Measurements from ENCODE around the gene USP7.
"Not testable (repeated sequence)": the region's sequence is repeated elsewhere in the genome, so short reads cannot be mapped to it uniquely, and the experiment has no call there.

USP7 gene

GRCh38 chr16:8971416-8971815 lies 7.7 kb upstream of the USP7 start:
- DNase-seq, result no peak

DNA sequence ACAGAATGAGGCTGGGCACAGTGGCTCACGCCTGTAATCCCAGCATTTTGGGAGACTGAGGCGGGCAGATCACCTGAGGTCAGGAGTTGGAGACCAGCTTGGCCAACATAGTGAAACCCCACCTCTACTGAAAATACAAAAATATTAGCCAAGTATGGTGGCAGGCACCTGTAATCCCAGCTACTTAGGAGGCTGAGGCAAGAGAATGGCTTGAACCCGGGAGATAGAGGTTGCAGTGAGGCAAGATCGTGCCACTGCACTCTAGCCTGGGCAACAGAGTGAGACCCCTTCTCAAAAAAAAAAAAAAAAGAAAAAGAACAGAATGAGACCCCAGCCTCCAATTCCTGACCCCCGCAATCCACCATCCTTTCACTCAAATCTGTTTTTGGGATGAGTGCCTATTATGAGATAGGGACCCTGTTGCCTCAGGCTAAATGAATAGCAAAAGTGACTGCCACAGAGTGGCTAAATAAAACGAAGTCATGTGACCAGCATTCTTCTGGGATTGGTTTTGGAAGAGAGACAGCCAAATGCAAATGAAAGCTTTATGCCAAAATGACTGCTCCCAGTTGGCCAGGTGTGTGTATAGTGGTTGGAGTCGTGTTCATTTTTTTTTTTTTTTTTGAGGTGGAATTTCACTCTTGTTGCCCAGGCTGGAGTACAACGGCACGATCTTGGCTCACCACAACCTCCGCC lies 5.6 kb upstream of the USP7 start:
- not testable (repeated sequence) for DNase-seq

GRCh38 chr16:8968054-8968453 lies 4.3 kb upstream of the USP7 start:
- DNase-seq, result not testable (repeated sequence)

- peak in 1 of 2 donors; percentile 36 for DNase-seq
These were observed 3.6 kb upstream of the USP7 start for GRCh38 chr16:8967132-8967821.

DNA sequence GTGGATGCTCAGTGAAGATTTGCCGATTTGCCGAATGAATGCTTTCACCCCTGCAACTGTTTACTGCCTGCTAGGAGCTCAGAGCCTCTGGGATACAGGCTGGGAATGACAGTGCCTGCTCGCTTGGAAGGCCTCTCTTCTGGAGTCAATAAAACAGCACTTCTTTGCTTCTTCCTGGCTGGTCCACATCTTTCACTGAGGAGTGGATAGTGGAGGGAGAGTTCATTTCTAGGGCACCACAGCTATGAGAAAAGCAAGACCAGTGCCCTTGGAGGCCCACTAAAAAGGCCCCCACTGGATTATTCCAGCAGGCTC lies 3.1 kb upstream of the USP7 start:
- DNase-seq, result no peak

- no peak for DNase-seq
These were observed 756 bp upstream of the USP7 start for GRCh38 chr16:8964462-8964861.

DNA sequence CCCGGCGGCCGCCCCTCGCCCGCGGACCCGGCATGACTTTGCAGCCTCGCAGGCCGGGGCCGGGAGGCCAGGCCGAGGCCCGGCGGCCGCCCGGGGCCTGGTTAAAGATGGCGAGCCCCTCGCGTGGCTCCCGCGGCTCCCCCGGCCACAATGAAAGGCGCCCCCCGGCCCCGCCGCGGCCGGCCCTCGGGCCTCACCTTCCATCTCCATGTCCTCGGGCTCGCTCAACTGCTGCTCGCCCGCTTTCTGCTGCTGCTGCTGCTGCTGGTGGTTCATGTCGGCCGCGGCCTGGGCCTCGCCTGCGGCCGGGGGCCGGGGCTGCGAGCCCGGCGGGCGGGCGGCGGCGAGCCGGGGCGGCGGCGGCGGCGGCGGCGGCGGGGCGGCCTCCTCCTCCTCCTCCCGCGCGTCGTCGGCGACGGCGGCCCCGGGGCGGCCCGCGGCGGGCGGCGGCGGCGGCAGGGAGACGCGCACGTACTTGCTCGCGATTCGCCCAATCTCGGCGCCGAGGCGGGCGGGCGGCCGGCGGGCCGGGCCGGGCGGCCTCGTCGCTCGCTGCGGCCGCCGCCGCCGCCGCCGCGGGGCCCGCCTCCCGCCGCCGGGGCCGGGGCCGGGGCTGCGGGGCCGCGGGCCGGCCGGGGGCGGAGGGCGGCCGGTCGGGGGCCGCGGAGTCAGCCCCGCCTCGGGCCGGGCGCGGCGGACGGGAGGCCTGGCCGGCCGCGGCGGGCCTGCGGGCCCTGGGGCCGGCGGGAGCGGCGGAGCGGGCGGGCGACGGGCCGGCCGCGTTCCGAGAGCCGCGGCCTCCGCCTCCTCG lies 491 bp downstream of the USP7 start:
- no peak for DNase-seq

- peak; percentile 63 to 75 for DNase-seq
These were observed 1.2 kb downstream of the USP7 start for GRCh38 chr16:8962393-8963009.

- no peak for DNase-seq
These were observed 1.8 kb downstream of the USP7 start for GRCh38 chr16:8961811-8962390.

DNA sequence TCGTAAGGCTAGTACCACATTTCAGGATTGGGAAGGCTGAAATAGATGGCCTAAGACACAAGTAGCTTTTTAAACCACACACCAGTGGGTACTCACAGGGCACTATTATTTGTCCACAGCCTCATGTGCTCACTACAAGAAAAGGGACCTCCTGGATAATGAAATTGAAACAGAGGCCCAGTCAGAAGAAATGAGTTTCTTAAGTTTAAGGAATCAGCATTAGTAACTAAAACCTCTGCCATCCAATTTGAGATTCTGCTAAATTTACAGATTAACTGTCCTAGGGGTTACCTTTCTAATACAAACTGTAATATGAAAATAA lies 3.0 kb downstream of the USP7 start:
- DNase-seq, result no peak

DNA sequence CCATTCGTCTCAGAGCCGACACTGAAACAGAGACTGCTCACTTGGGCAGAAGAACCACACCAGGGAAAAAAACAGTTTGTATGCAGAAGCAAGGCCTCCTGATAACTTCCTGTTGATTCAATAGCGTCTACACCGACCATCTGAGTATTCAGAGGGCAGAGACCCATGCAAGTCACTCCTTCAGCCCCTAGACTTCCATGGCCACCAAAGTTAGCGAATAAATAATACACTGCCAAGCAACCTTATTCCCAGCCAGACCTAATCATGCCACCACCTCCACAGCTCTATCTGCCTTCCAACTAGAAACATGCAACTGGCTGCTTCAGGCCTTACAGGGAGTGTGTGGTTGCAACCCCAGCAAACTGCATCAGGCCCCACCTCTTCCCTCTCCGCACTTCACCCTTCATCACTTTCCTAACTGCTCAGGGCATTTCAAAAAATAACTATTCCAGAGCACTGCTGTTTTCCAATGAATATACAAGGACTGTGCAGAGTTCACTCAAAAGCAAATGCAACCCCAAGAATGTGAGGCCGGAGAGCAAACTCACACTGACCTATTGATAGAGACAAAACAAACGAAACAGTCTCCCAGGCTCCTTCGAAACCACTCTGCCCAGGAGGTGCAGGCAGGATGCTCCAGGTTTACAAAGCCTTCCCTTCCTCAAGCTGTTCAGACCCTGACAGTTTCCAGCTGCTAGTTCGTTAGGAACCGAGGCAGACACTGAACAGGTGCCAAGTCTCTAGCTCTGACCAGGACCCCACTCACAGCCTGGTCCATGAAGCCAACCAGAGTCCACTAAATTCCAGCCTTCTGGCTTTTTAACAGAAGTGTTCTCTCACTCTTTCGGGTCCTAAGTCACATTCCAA lies 3.6 kb downstream of the USP7 start:
- peak in 1 of 2 donors; percentile 12 for DNase-seq

DNA sequence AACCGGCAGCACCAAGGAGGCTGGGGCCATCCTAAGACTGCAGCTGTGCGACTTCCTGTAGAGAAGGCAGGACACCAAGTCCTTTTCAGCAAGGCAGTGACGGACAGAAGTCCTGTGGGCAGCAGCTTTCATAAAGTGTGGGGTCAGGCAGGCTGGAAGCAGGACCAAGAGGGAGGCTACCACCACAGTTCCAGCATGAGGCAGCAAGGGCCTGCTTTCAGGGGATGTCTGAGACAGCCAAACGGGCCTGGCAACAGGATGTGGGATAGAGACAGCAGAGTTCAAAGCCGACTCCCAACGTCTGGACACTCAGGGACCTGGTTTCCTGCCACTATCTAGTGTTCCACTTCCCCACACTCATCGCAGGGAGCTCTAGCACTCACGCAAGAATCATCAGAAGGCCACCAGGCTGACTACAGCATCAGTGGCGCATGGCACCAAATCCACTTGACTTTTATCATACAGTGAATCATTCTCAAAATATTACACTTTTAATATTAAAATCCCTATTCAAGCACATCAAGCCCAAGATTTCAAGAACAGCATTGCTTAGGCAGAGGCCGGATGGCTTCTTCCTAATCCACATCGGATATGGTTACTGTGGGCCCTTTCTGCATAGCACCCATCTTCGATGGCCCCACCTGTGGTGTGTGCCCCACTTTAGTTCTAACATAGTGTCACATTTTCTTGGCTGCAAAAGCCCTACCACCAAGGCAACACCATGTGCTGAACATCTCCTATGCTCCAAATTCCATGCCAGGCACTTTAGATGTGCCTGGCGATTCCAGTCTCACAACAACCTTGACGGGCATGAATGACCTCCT lies 5.2 kb downstream of the USP7 start:
- peak; percentile 21 to 34 for DNase-seq

DNA sequence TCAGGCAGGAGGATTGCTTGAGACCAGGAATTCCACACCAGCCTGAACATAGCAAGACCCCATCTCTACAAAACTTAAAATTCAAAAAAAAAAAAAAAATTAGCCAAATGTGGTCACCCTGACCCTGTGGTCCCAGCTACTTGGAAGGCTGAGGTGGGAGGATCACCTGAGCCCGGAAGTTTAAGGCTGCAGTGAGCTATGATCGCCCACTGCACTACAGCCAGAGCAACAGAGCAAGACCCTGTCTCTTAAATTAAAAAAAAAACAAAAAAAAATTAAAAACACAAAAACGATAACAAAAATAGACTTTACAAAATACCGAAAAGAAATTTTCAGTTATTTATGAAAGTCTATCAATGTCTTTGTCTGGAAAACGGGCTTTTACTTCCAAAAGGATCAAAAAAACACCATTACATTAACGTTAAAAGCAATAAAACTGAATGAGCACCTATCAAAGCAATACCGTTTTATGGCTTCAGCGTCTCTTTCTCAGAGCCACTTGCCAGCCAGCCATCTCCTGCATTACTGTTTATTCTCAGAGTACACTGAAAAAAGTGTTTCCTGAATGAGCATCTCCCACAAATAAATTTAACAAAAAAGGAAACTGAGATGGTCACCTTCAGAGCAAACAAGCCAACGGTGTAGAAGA lies 6.1 kb downstream of the USP7 start:
- no peak for DNase-seq

GRCh38 chr16:8957063-8957397 lies 6.7 kb downstream of the USP7 start:
- no peak for DNase-seq

DNA sequence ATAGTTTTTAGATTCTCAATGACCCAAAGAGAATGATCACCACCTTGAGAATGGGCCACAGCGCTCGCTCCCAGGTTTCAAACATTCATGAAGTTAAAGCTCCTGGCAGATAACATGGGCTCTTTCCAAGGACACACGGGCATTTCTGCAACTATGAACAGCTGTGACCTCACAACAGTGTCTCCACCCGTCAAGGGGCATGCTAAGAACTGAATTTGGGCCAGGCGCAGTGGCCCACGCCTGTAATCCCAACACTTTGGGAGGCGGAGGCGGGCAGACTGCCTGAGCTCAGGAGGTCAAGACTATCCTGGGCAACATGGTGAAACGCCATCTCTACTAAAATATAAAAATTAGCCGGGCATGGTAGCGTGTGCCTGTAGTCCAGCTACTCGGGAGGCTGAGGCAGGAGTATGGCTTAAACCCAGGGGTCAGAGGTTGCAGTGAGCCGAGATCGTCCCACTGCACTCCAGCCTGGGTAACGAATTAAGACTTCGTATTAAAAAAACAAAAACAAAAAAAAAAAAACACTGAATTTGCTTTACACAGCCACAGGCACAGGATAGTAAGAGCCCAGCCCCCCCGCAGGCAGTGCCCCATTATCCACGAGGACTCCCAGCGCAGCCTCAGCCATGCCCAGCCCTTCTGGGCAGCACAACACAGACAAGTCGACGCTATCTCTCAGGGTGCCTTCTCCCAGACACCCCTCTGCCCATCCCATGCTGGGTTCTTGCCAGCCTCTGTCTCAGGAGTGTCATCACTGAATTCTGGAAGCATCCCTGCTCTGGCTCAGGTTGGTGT lies 7.2 kb downstream of the USP7 start:
- no peak for DNase-seq

DNA sequence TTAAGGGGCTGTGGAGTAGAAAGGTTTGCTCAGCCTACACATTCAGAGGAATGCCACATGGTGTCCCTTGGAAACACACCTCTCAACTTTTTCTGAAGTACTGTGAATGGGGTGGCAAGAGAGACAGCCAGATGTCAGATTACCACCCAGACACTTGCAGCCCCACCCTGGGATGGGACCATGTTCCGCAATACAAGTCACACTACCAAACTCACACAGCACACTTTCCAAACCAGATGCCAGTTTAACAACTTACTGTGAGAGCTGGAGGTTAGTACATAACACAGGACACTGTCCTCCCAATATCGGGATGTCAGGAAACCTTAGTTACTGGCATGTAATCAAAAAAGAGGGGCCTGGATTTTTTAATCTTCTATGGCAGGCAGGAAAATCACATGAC lies 7.9 kb downstream of the USP7 start:
- DNase-seq, result no peak

DNA sequence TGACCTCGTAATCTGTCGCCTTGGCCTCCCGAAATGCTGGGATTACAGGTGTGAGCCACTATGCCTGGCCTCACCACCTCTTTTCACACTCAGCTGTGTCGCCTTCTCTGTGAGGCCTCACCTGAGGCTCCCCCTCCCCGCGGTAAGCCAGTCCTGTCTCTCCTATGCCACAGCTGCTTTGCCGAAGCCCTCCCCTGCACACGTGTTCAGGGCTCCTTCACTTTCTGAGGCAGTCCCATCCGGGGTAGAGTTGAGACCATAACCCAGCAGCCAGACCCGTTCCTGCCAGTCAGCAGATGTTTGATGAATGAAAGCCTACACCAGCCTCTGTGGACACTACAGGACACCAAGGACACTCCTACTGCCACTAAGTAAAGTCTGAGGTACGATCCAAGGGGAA lies 10.6 kb downstream of the USP7 start:
- DNase-seq, result no peak

- DNase-seq, result no peak
These were observed 11.4 kb downstream of the USP7 start for GRCh38 chr16:8952281-8952751.

DNA sequence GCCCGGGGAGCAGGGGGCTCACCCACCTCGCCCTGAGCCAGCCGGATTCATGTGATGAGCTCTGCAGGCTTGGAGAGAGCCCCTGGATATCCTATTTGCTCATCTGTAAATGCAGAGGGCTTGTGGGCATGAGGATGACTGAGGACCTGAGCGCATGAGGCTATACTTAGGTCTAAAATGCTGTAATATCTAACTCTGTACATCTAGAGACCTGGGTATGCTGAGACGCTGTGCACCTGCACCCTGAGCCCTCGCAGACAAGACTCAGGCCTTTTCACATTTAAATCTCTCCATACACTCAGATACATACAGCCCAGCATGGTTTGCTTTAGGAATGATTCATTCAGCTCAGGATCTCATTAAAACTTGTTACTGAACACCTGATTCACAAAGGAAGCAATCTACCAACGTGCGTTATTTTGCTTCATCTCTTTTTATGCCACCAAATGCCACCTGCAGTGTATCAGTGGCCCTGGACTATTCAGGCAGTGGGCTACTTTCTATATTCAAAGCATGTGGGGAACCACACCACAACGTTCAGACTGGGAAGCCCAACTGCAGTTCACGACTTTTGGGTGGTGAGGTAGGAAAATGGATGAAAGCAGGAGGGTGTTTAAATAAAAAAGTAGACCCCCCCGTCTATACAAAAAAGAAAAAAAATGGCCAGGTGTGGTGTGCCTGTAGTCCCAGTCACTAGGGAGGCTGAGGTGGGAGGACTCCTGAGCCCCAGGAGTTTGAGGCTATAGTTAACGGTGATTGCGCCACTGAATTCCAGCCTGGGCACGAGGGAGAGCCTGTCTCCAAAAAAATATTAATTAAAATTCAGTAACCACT lies 12.0 kb downstream of the USP7 start:
- DNase-seq, result no peak

Measured in CD4-positive, alpha-beta T cell treated with Interleukin-1 beta for 1 hour (primary cell).